ENCODE results near the gene CAND2. TPM values are rescaled to one million over a fixed set of nuclear protein-coding genes. Genes with fewer than 3 reads are reported as not detected.
A peak's percentile ranks its signal among the peaks of the same experiment; 100 is the strongest.

Gene CAND2
- total and polyA plus RNA-seq, 9 of the 15 experiments (the other 6 are each of a cell fraction or from before 2014, with no cell fraction given) = 0.91 to 14.9 (median 4.3) TPM

DNA sequence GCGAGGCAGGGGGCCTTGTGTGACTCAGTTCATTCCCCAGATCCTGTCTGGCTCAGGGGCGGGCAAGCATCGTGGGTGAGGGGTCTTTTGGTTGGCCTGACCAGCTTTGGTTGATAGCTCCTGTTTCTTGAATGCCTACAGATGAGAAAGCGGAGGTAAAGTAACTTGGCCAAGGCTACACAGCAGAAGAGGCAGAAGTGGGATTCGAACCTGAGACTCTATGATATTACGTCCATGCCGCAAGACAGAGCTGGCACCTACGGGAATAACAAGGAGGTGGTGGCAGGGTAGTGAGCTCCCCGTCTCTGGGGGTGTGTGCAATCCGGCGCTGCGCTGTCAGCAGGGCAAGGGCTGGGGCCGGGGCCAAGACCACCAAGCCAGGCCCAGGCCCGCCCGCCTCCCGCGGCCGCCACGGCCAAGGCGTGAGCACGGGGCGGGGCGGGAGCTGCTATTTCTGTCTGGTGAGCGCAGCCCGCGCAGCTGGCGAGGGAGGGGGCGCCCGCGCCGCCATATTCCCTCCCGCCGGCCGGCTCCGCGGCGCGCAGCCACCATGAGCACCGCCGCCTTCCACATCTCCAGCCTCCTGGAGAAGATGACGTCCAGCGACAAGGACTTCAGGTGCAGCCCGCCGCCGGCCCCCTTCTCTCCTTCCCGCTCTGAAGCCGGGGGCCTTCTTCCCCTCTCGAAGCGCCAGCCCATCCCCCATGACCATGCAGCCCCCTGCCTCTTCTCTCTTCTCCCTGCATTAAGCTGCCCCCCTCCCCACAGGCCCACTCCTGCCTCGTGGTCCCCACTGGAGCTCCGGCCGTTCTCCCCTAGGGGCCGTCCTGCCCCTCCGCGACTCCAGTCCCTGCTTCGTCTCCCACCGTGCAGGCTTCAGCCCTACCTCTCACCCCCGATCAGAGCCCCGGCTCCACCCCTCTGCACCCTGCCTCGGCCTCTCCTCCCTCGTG, at the start of gene CAND2 (continued):
- TF ChIP-seq, protein P1, sequence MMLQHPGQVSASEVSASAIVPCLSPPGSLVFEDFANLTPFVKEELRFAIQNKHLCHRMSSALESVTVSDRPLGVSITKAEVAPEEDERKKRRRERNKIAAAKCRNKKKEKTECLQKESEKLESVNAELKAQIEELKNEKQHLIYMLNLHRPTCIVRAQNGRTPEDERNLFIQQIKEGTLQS (IDR thresholded peaks at IDR 0.05) = no peak
- TF ChIP-seq, protein P1 (CRISPR knock-in tag; conservative IDR thresholded peaks at IDR 0.05) = no peak
- no peak for TF ChIP-seq HNRNPL (IDR thresholded peaks at IDR 0.05; ENCODE audit: low read depth, low read length)
- TF ChIP-seq, protein P2, sequence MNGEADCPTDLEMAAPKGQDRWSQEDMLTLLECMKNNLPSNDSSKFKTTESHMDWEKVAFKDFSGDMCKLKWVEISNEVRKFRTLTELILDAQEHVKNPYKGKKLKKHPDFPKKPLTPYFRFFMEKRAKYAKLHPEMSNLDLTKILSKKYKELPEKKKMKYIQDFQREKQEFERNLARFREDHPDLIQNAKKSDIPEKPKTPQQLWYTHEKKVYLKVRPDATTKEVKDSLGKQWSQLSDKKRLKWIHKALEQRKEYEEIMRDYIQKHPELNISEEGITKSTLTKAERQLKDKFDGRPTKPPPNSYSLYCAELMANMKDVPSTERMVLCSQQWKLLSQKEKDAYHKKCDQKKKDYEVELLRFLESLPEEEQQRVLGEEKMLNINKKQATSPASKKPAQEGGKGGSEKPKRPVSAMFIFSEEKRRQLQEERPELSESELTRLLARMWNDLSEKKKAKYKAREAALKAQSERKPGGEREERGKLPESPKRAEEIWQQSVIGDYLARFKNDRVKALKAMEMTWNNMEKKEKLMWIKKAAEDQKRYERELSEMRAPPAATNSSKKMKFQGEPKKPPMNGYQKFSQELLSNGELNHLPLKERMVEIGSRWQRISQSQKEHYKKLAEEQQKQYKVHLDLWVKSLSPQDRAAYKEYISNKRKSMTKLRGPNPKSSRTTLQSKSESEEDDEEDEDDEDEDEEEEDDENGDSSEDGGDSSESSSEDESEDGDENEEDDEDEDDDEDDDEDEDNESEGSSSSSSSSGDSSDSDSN (IDR thresholded peaks at IDR 0.05; ENCODE audit: borderline replicate concordance in 1 of 2, low read depth in 2 of 2, low read length in 2 of 2) = 0 out of 4 replicates have a peak, but pooled peaks of 1 of the 2 experiments have one; percentile 28
- TF ChIP-seq NR2F6 (CRISPR knock-in tag; IDR thresholded peaks at IDR 0.05) = no peak
- peak; percentile 70 for TF ChIP-seq POLR2B (IDR thresholded peaks at IDR 0.05; ENCODE audit: low read depth, partially characterized antibody)
- no peak for TF ChIP-seq HMG20B (CRISPR knock-in tag; IDR thresholded peaks at IDR 0.05)
- TF ChIP-seq, protein P3, sequence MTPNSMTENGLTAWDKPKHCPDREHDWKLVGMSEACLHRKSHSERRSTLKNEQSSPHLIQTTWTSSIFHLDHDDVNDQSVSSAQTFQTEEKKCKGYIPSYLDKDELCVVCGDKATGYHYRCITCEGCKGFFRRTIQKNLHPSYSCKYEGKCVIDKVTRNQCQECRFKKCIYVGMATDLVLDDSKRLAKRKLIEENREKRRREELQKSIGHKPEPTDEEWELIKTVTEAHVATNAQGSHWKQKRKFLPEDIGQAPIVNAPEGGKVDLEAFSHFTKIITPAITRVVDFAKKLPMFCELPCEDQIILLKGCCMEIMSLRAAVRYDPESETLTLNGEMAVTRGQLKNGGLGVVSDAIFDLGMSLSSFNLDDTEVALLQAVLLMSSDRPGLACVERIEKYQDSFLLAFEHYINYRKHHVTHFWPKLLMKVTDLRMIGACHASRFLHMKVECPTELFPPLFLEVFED (CRISPR knock-in tag; conservative IDR thresholded peaks at IDR 0.05) = 0 out of 2 replicates have a peak, but pooled peaks have one; percentile 71
- TF ChIP-seq ZNF444 (CRISPR knock-in tag; IDR thresholded peaks at IDR 0.05) = no peak
- peak; percentile 54; the same call in 1 of the 2 replicates for TF ChIP-seq GABPB1 (CRISPR knock-in tag; IDR thresholded peaks at IDR 0.05)
- TF ChIP-seq, protein P4, sequence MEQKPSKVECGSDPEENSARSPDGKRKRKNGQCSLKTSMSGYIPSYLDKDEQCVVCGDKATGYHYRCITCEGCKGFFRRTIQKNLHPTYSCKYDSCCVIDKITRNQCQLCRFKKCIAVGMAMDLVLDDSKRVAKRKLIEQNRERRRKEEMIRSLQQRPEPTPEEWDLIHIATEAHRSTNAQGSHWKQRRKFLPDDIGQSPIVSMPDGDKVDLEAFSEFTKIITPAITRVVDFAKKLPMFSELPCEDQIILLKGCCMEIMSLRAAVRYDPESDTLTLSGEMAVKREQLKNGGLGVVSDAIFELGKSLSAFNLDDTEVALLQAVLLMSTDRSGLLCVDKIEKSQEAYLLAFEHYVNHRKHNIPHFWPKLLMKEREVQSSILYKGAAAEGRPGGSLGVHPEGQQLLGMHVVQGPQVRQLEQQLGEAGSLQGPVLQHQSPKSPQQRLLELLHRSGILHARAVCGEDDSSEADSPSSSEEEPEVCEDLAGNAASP (IDR thresholded peaks at IDR 0.05) = no peak
- TF ChIP-seq ZZZ3 (IDR thresholded peaks at IDR 0.05) = no peak
- TF ChIP-seq RBBP5 (IDR thresholded peaks at IDR 0.05; ENCODE audit: borderline replicate concordance, insufficient read depth, low read length, poor library complexity, severe bottlenecking) = peak; percentile 68
- TF ChIP-seq NFIC (IDR thresholded peaks at IDR 0.05) = peak; percentile 39; the same call in 1 of the 2 replicates
- TF ChIP-seq MYC (IDR thresholded peaks at IDR 0.05; ENCODE audit: low read depth, low read length) = peak; percentile 68
- TF ChIP-seq MYC (CRISPR knock-in tag; IDR thresholded peaks at IDR 0.05; ENCODE audit: borderline replicate concordance, low read depth) = no peak
- peak; percentile 71 for TF ChIP-seq CCNT2 (IDR thresholded peaks at IDR 0.05; ENCODE audit: borderline replicate concordance, extremely low read depth, insufficient read length, low read depth, low read length)
- TF ChIP-seq, protein P5, sequence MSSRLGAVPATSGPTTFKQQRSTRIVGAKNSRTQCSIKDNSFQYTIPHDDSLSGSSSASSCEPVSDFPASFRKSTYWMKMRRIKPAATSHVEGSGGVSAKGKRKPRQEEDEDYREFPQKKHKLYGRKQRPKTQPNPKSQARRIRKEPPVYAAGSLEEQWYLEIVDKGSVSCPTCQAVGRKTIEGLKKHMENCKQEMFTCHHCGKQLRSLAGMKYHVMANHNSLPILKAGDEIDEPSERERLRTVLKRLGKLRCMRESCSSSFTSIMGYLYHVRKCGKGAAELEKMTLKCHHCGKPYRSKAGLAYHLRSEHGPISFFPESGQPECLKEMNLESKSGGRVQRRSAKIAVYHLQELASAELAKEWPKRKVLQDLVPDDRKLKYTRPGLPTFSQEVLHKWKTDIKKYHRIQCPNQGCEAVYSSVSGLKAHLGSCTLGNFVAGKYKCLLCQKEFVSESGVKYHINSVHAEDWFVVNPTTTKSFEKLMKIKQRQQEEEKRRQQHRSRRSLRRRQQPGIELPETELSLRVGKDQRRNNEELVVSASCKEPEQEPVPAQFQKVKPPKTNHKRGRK (tag; IDR thresholded peaks at IDR 0.05) = no peak

Measured in K562 (cell line).